Hepatocyte (in vitro differentiated cells): ENCODE results near the gene IGSF9. TPM values are rescaled to one million over a fixed set of nuclear protein-coding genes. Genes with fewer than 3 reads are reported as not detected.

Experiments used
- DNase-seq: peaks from one replicate; pipeline ENCODE4 v3.0.0-alpha.2; 2016; ENCODE audit warnings: low spot score
- H2AFZ ChIP-seq: fragments of 200-600 bp; sonication (generic); 2 replicates; pipeline ENCODE4 v1.6.0; 2016; ENCODE audit warnings: antibody characterized with exemption, mild to moderate bottlenecking
- H3K27ac ChIP-seq: fragments of 200-600 bp; sonication (generic); 2 replicates; pipeline ENCODE4 v1.5.1; 2016; ENCODE audit warnings: mild to moderate bottlenecking
- H3K27me3 ChIP-seq: fragments of 200-600 bp; sonication (generic); 2 replicates; pipeline ENCODE4 v1.6.1; 2016
- H3K36me3 ChIP-seq: fragments of 200-600 bp; sonication (generic); replicated peaks from 2 replicates; pipeline ENCODE4 v1.5.1; 2016; ENCODE audit warnings: low read depth; ENCODE audit not compliant: insufficient read depth
- H3K4me1 ChIP-seq: fragments of 200-600 bp; sonication (generic); 2 replicates; pipeline ENCODE4 v1.5.1; 2016; ENCODE audit warnings: mild to moderate bottlenecking, moderate library complexity; ENCODE audit not compliant: insufficient read depth
- H3K4me2 ChIP-seq: fragments of 200-600 bp; sonication (generic); 2 replicates; pipeline ENCODE4 v1.6.0; 2016
- H3K4me3 ChIP-seq: fragments of 200-600 bp; sonication (generic); 2 replicates; pipeline ENCODE4 v1.5.1; 2016; ENCODE audit warnings: mild to moderate bottlenecking
- H3K79me2 ChIP-seq: fragments of 200-600 bp; sonication (generic); 2 replicates; pipeline ENCODE4 v1.6.0; 2017; ENCODE audit warnings: mild to moderate bottlenecking
- H3K9me2 ChIP-seq: fragments of 200-600 bp; sonication (generic); replicated peaks from 2 replicates; pipeline ENCODE4 v1.6.0; 2017; ENCODE audit warnings: mild to moderate bottlenecking; ENCODE audit not compliant: insufficient read depth
- H3K9me3 ChIP-seq: fragments of 200-600 bp; sonication (generic); 2 replicates; pipeline ENCODE4 v1.5.1; 2016; ENCODE audit warnings: low read depth, mild to moderate bottlenecking
- H4K20me1 ChIP-seq: fragments of 200-600 bp; sonication (generic); 2 replicates; pipeline ENCODE4 v1.6.0; 2016; ENCODE audit warnings: mild to moderate bottlenecking; ENCODE audit not compliant: insufficient read depth, poor library complexity, severe bottlenecking
- CTCF ChIP-seq: fragments of 200-600 bp; sonication (generic); IDR thresholded peaks from 2 replicates; pipeline ENCODE4 v1.5.1; 2016; ENCODE audit warnings: antibody characterized with exemption, mild to moderate bottlenecking; ENCODE audit not compliant: poor library complexity
- EZH2 ChIP-seq: fragments of 200-600 bp; sonication (generic); IDR thresholded peaks from 2 replicates; pipeline ENCODE4 v1.6.1; 2016; ENCODE audit warnings: antibody characterized with exemption, mild to moderate bottlenecking, borderline replicate concordance
- EZH2phosphoT487 ChIP-seq: fragments of 200-600 bp; sonication (generic); IDR thresholded peaks from one replicate; pipeline ENCODE4 v1.6.1; 2018; ENCODE audit warnings: antibody characterized with exemption, mild to moderate bottlenecking, low read depth, moderate library complexity; ENCODE audit not compliant: unreplicated experiment, severe bottlenecking
- WGBS: methylation state at CpG from one replicate; pipeline ENCODE4 v1.1.6; 2016; ENCODE audit warnings: low lambda C conversion rate; ENCODE audit errors: missing lambda C conversion rate; 5-methylcytosine and 5-hydroxymethylcytosine counted together
- polyA plus RNA-seq: library from polyadenylated mRNA; unstranded; fragments of >200 nt; fragmentation: Nextera tagmentation; extraction: Ambion mirVana; gene quantifications from 2 replicates; pipeline ENCODE4 v1.2.1, GENCODE V29; 2016
- total RNA-seq: library from RNA; depleted of rRNA; stranded (reverse); fragments of >200 nt; gene quantifications from 2 replicates; pipeline ENCODE4 v1.2.3, GENCODE V29; 2014

IGSF9 gene
- total and polyA plus RNA-seq, 2 experiments from 2014 or later, result 8.2 to 22.5 TPM

DNA sequence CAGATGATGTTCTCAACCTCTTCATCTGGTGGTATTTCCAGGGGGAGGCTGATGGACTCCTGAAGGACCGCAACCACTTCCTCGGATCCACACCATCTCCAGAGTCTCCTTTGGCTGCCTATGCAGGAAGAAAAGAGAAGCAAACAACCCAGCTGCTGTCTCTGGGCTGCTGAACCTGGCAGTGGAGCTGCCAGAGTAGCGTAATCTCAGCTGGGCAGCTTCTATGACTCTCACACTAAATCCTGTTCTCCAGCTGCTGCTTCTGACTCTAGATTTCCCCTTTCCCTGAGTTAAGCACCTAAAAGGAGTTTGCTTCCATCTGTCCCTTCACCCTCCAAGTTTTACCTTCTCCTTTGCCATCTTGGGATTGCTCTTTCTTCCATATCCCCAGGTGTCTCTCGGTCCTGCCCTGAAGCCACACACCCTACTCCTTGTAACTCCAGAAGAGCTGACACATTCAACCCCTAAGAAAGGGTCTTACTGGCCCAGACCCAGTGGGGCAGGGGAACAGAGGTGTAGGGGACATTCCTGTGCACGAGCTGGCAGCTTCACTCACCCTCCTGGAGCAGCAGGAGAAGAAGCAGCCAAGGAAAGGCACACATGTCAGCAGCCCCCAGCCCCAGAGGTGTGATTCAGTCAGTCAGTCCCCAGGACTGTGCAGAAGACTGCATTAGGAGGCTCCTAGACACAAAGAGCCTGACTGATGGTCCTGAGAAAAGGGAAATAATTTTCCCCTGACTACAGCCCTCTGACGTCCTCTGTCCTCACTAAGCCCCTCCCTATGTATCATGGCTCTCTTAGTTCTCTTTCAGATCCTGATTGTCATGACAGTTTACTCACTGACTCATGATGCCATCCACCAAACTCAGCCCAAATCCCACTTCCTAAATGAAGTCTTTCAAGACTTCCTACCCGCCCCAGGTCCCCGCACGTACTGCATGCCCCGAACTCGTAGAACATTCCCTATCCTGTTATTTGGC lies 8.4 kb upstream of the IGSF9 start, which contains the start of gene SLAMF9:
Gene SLAMF9, minus strand, starts transcription at position 702 of the 980 bp plus-strand sequence. Its CDS starts 100 bp downstream, at position 602.
- Histone ChIP-seq H4K20me1 (no peaks in the 10 kb centered on the region), H3K4me3 (no peak within 1 kb of the TSS), H3K36me3 (no peaks in the 10 kb centered on the region), H3K79me2 (no peaks in the 10 kb centered on the region), H3K4me1 (peaks cover 10% of the 10 kb centered on the region), H3K4me2 (no peak within 1 kb of the TSS), H3K9me3 (no peaks in the 10 kb centered on the region), H3K27ac (no peak within 1 kb of the TSS), H2AFZ (no peak within 1 kb of the TSS), H3K9me2 (no peaks in the 10 kb centered on the region), H3K27me3 (peaks cover 5% of the 10 kb centered on the region)
- WGBS, result 74% methylated on average over 11 of the region's 11 CpGs
- no peak for DNase-seq
- TF ChIP-seq EZH2 (no peak), CTCF (no peak)

- no peak overlapping the region for H3K4me3 ChIP-seq
- no peak overlapping the region for H2AFZ ChIP-seq
- H3K27ac ChIP-seq, result no peak overlapping the region
- no peak overlapping the region for H3K4me2 ChIP-seq
- no peaks in the 10 kb centered on the region for H4K20me1 ChIP-seq
- no peaks in the 10 kb centered on the region for H3K9me2 ChIP-seq
- TF ChIP-seq CTCF, result no peak
- no peak for TF ChIP-seq EZH2
- no peak for TF ChIP-seq EZH2phosphoT487
- WGBS, result 91% methylated on average over 5 of the region's 5 CpGs
- H3K9me3 ChIP-seq, result no peaks in the 10 kb centered on the region
- H3K36me3 ChIP-seq, result no peaks in the 10 kb centered on the region
- H3K4me1 ChIP-seq, result peaks cover 9% of the 10 kb centered on the region
- DNase-seq, result no peak
- peaks cover 5% of the 10 kb centered on the region for H3K27me3 ChIP-seq
- no peaks in the 10 kb centered on the region for H3K79me2 ChIP-seq
These were observed 7.5 kb upstream of the IGSF9 start for GRCh38 chr1:159952932-159953331.

GRCh38 chr1:159951551-159951950 lies 6.1 kb upstream of the IGSF9 start:
- DNase-seq, result no peak
- no peak overlapping the region for H3K4me2 ChIP-seq
- no peaks in the 10 kb centered on the region for H3K9me3 ChIP-seq
- peaks cover 5% of the 10 kb centered on the region for H3K27me3 ChIP-seq
- peaks cover 8% of the 10 kb centered on the region for H3K4me1 ChIP-seq
- no peaks in the 10 kb centered on the region for H3K79me2 ChIP-seq
- H3K4me3 ChIP-seq, result no peak overlapping the region
- H4K20me1 ChIP-seq, result no peaks in the 10 kb centered on the region
- whole genome bisulfite sequencing, result 91% methylated on average over 1 of the region's 1 CpG
- no peaks in the 10 kb centered on the region for H3K9me2 ChIP-seq
- no peak overlapping the region for H2AFZ ChIP-seq
- no peak for TF ChIP-seq EZH2phosphoT487
- no peak for TF ChIP-seq CTCF
- no peak for TF ChIP-seq EZH2
- H3K27ac ChIP-seq, result no peak overlapping the region
- H3K36me3 ChIP-seq, result no peaks in the 10 kb centered on the region
